Activated T-cell treated with anti-CD3 and anti-CD28 coated beads, Interleukin-2, amount 50 U/mL, for 24 hours (primary cell): ENCODE results near the gene ISG15.

Experiments used
- DNase-seq: peaks from one replicate; pipeline ENCODE4 v3.0.0-alpha.2; 2020
- H3K27ac Mint-ChIP-seq: 2 replicates; pipeline ENCODE4 v1.8.0; 2020; ENCODE audit warnings: mild to moderate bottlenecking, mixed read lengths
- H3K27me3 Mint-ChIP-seq: 2 replicates; pipeline ENCODE4 v1.8.0; 2020; ENCODE audit warnings: mixed read lengths
- H3K36me3 Mint-ChIP-seq: 2 replicates; pipeline ENCODE4 v1.8.0; 2020; ENCODE audit warnings: low read depth, mixed read lengths
- H3K4me1 Mint-ChIP-seq: 2 replicates; pipeline ENCODE4 v1.8.0; 2020; ENCODE audit warnings: low read depth, mixed read lengths
- H3K4me3 Mint-ChIP-seq: 2 replicates; pipeline ENCODE4 v1.8.0; 2020; ENCODE audit warnings: mild to moderate bottlenecking, moderate library complexity, mixed read lengths
- H3K9me3 Mint-ChIP-seq: 2 replicates; pipeline ENCODE4 v1.8.0; 2020; ENCODE audit warnings: mixed read lengths

ISG15 gene

DNA sequence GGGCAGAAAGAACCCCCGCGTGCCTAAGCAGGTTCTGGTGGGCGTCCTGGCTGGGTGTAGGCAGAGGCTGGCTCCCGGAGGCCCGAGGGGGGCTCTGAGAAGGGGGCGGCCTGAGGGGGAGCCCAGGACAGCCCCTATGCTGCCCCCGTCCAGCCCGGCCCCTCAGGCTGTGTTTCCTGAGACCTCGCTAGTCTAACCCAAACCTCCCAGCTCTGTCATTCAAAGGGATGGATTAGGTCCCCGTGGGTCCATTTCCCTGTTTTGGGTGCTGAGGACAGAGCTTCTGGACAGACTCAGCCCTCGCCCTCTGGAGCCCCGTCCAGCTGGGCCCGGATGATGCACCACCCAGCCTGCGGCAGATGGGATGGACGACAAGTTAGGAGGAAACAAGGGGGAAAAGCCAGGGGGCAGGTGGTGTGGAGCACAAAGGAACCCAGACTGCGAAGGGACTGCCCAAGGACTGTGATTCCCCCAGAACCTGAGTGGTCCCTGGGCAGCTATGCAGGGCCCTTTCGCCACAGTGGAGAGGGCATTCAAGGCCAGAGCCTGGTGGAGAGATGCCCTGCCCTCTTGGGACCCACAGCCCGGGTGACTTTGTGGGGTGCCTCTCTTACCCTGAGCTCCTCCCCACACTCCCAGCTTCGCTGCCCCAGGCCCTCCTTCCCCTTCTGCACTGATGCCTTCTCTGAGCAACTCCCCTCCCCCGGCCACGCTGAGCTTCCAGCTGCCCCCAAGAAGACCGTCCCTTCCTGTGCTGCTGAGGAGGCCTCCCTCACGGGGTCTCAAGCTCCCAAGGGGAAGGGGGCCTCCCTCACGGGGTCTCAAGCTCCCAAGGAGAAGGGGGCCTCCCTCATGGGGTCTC is 16.2 kb upstream of the ISG15 start:
- no peak overlapping the region for H3K4me3 Mint-ChIP-seq

DNA sequence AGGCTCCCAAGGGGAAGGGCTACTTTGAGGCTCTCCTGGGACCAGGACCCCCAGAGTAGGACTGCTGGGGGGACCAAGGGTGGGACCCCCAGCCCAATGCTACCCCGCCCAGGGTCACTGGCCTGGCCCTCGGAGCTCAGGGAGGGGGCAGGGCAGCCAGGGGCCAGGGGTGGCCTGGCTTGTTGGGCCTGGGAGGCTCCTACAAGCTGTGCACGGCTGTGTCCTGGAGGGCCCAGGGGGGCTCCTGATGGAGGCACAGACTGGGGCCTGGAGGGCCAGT is 15.6 kb upstream of the ISG15 start:
- Mint-ChIP-seq H3K4me3 (no peak overlapping the region), H3K36me3 (no peaks in the 10 kb centered on the region), H3K9me3 (peaks cover under 1% of the 10 kb centered on the region), H3K27me3 (peaks cover 44% of the 10 kb centered on the region), H3K27ac (no peak overlapping the region), H3K4me1 (peaks cover 11% of the 10 kb centered on the region)
- no peak for DNase-seq

More for the DNA sequence above, 16.2 kb upstream of the ISG15 start:
- H3K27me3 Mint-ChIP-seq = peaks cover 42% of the 10 kb centered on the region
- peaks cover 14% of the 10 kb centered on the region for H3K4me1 Mint-ChIP-seq
- peaks cover 4% of the 10 kb centered on the region for H3K9me3 Mint-ChIP-seq
- H3K36me3 Mint-ChIP-seq = no peaks in the 10 kb centered on the region
- no peak for DNase-seq
- no peak overlapping the region for H3K27ac Mint-ChIP-seq

GRCh38 chr1:997993-998744 is 15.1 kb upstream of the ISG15 start:
- Mint-ChIP-seq H3K27me3 (peaks cover 49% of the 10 kb centered on the region), H3K36me3 (no peaks in the 10 kb centered on the region), H3K4me3 (no peak overlapping the region), H3K4me1 (peaks cover 9% of the 10 kb centered on the region), H3K27ac (no peak overlapping the region), H3K9me3 (no peaks in the 10 kb centered on the region)
- DNase-seq = no peak

- Mint-ChIP-seq H3K36me3 (no peaks in the 10 kb centered on the region), H3K27ac (no peak overlapping the region), H3K27me3 (peaks cover 52% of the 10 kb centered on the region), H3K4me1 (peaks cover 9% of the 10 kb centered on the region), H3K9me3 (no peaks in the 10 kb centered on the region), H3K4me3 (no peak overlapping the region)
- no peak for DNase-seq
Measured at GRCh38 chr1:998745-998994, 14.6 kb upstream of the ISG15 start.

GRCh38 chr1:998995-999724 is 14.1 kb upstream of the ISG15 start:
- Mint-ChIP-seq H3K36me3 (no peaks in the 10 kb centered on the region), H3K27ac (no peak overlapping the region), H3K4me1 (peaks cover 9% of the 10 kb centered on the region), H3K4me3 (no peak overlapping the region), H3K27me3 (peaks cover 52% of the 10 kb centered on the region), H3K9me3 (no peaks in the 10 kb centered on the region)
- DNase-seq = peak; percentile 47

DNA sequence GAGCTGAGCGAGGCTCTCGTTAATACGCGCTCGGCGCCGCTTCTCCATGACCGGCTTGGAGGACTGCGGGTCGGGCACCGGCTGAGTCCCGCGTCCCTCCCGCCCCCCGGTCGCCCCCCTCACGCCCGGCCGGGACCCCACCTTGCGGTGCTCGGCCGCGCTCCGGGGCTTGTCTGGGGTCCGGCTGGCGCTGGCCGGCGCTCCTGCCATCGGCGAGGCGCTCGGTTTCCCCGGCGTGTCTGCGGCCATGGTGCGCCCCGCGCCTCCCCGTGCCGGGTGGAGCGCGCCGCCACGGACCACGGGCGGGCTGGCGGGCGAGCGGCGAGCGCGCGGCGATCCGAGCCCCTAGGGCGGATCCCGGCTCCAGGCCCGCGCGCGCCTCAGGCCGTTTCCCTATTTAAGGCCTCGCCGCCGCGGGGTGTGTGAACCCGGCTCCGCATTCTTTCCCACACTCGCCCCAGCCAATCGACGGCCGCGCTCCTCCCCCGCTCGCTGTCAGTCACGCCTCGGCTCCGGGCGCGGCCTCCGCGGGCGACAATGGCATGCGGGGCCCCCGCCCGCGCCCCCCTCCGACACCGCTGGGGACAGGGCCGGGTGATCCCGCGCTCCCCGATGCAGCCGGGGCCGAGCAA is 13.5 kb upstream of the ISG15 start, which contains the start of gene HES4:
HES4 (minus strand) TSS at position 373 of the 632 bp plus-strand sequence; CDS start at position 249, 124 bp downstream.
- H3K36me3 Mint-ChIP-seq = no peaks in the 10 kb centered on the region
- peaks cover 54% of the 10 kb centered on the region for H3K27me3 Mint-ChIP-seq
- H3K27ac Mint-ChIP-seq = peak within 1 kb of the TSS; percentile 77
- H3K4me1 Mint-ChIP-seq = peaks cover 13% of the 10 kb centered on the region
- H3K9me3 Mint-ChIP-seq = no peaks in the 10 kb centered on the region
- DNase-seq = peak; percentile 77
- H3K4me3 Mint-ChIP-seq = peak within 1 kb of the TSS; percentile 65

- Mint-ChIP-seq H3K36me3 (no peaks in the 10 kb centered on the region), H3K27ac (peak overlapping the region; percentile 77), H3K9me3 (no peaks in the 10 kb centered on the region), H3K4me1 (peaks cover 18% of the 10 kb centered on the region), H3K27me3 (peaks cover 55% of the 10 kb centered on the region), H3K4me3 (peak overlapping the region; percentile 65)
- DNase-seq = peak; percentile 83
Measured at GRCh38 chr1:1000357-1001056, 12.8 kb upstream of the ISG15 start.

- no peaks in the 10 kb centered on the region for H3K36me3 Mint-ChIP-seq
- H3K4me3 Mint-ChIP-seq = peak overlapping the region; percentile 65
- H3K27ac Mint-ChIP-seq = no peak overlapping the region
- peaks cover 15% of the 10 kb centered on the region for H3K4me1 Mint-ChIP-seq
- H3K9me3 Mint-ChIP-seq = no peaks in the 10 kb centered on the region
- DNase-seq = no peak
- peaks cover 54% of the 10 kb centered on the region for H3K27me3 Mint-ChIP-seq
Measured at GRCh38 chr1:1001057-1001783, 12.1 kb upstream of the ISG15 start.

- H3K27ac Mint-ChIP-seq = no peak overlapping the region
- no peak overlapping the region for H3K4me3 Mint-ChIP-seq
- H3K9me3 Mint-ChIP-seq = no peaks in the 10 kb centered on the region
- H3K36me3 Mint-ChIP-seq = no peaks in the 10 kb centered on the region
- DNase-seq = no peak
- H3K27me3 Mint-ChIP-seq = peaks cover 58% of the 10 kb centered on the region
- peaks cover 14% of the 10 kb centered on the region for H3K4me1 Mint-ChIP-seq
Measured at GRCh38 chr1:1003618-1004419, 9.5 kb upstream of the ISG15 start.

- no peak overlapping the region for H3K4me3 Mint-ChIP-seq
- H3K36me3 Mint-ChIP-seq = no peaks in the 10 kb centered on the region
- H3K27ac Mint-ChIP-seq = no peak overlapping the region
- H3K4me1 Mint-ChIP-seq = peaks cover 16% of the 10 kb centered on the region
- H3K9me3 Mint-ChIP-seq = no peaks in the 10 kb centered on the region
- no peak for DNase-seq
- H3K27me3 Mint-ChIP-seq = peaks cover 58% of the 10 kb centered on the region
Measured at GRCh38 chr1:1004420-1004779, 8.9 kb upstream of the ISG15 start.

DNA sequence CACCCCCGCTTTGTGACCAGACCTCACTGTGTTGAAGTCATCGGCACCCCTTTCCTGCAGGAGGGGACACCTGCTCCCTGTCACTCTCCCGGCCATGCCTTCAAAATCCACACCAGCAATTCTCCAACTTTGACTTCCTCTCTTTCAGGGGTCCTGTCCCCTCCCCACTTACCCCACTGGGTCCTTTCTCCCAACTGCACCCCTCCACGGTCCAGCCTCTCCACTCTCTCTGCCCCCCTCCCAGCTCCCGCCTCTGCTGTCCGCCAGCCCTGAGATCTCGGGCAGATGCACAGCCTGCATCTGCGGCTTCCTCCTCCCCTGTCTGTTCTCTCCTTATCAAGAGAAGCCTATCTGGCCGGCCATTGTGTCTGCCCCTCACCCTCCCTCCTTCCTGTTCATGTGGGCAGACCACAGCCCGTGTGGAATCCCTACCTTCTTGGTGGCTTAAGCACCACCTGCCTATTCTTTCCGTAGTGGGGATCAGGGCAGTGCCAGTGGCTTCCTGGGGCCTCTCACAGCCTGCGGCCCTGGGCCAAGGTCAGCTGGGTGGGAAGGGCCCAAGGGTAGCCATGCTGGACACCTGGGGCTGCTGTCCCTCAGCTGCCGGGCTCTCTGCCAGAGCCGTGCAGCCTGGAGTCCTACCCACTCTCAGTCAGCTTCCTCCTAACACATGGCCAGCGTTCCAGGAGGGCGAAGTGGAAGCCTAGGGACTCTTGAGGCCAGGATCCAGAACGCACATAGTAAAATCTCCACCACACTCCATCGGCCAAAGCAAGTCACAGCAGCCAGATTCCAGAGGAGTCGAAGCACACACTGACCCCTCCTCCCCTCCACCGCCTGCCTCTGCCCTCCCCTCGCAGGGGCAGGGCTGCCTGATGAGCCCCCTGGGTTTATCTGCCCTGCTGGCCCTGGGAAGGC is 8.3 kb upstream of the ISG15 start:
- Mint-ChIP-seq H3K9me3 (no peaks in the 10 kb centered on the region), H3K27ac (no peak overlapping the region), H3K27me3 (peaks cover 58% of the 10 kb centered on the region), H3K36me3 (no peaks in the 10 kb centered on the region), H3K4me3 (no peak overlapping the region), H3K4me1 (peaks cover 16% of the 10 kb centered on the region)
- DNase-seq = no peak

- DNase-seq = no peak
- Mint-ChIP-seq H3K4me1 (peaks cover 14% of the 10 kb centered on the region), H3K9me3 (no peaks in the 10 kb centered on the region), H3K4me3 (no peak overlapping the region), H3K27ac (no peak overlapping the region), H3K36me3 (no peaks in the 10 kb centered on the region), H3K27me3 (peaks cover 54% of the 10 kb centered on the region)
Measured at GRCh38 chr1:1005774-1006304, 7.5 kb upstream of the ISG15 start.
